MM.1S (cell line): ENCODE data around the gene TEKT3.

ENCODE experiments used
- DNase-seq: peaks from one replicate; pipeline ENCODE4 v3.0.0-alpha.2; 2015
- H2AFZ ChIP-seq: fragments of 300-600 bp; sonication (generic); 2 replicates; pipeline ENCODE4 v1.6.0; 2016; ENCODE audit warnings: antibody characterized with exemption, low read length
- H3F3A ChIP-seq: fragments of 300-600 bp; sonication (generic); 2 replicates; pipeline ENCODE4 v1.6.1; 2016; ENCODE audit warnings: mild to moderate bottlenecking, antibody characterized with exemption, low read length, moderate library complexity, mixed read lengths; ENCODE audit not compliant: insufficient read depth
- H3K27ac ChIP-seq: fragments of 300-600 bp; sonication (generic); 2 replicates; pipeline ENCODE4 v1.5.1; 2016; ENCODE audit warnings: mild to moderate bottlenecking, low read length
- H3K27me3 ChIP-seq: fragments of 300-600 bp; sonication (generic); replicated peaks from 2 replicates; pipeline ENCODE4 v1.6.0; 2016; ENCODE audit warnings: low read length; ENCODE audit not compliant: insufficient read depth
- H3K36me3 ChIP-seq: fragments of 300-600 bp; sonication (generic); replicated peaks from 2 replicates; pipeline ENCODE4 v1.6.1; 2016; ENCODE audit warnings: mild to moderate bottlenecking, low read length, mixed read lengths; ENCODE audit not compliant: insufficient read depth
- H3K4me1 ChIP-seq: fragments of 300-600 bp; sonication (generic); 2 replicates; pipeline ENCODE4 v1.6.1; 2016; ENCODE audit warnings: low read length, mixed read lengths
- H3K4me2 ChIP-seq: fragments of 300-600 bp; sonication (generic); 2 replicates; pipeline ENCODE4 v1.6.0; 2016; ENCODE audit warnings: low read depth, low read length
- H3K4me3 ChIP-seq: fragments of 300-600 bp; sonication (generic); 2 replicates; pipeline ENCODE4 v1.5.1; 2016; ENCODE audit warnings: low read length, mixed read lengths
- H3K79me2 ChIP-seq: fragments of 300-600 bp; sonication (generic); 2 replicates; pipeline ENCODE4 v1.6.1; 2016; ENCODE audit warnings: mixed run types, low read length, mixed read lengths
- H3K9ac ChIP-seq: fragments of 300-600 bp; sonication (generic); 2 replicates; pipeline ENCODE4 v1.6.1; 2016; ENCODE audit warnings: low read length, mixed read lengths
- H3K9me2 ChIP-seq: fragments of 300-600 bp; sonication (generic); replicated peaks from 2 replicates; pipeline ENCODE4 v1.6.1; 2016; ENCODE audit warnings: mild to moderate bottlenecking, low read length, mixed read lengths; ENCODE audit not compliant: insufficient read depth
- H3K9me3 ChIP-seq: fragments of 300-600 bp; sonication (generic); replicated peaks from 2 replicates; pipeline ENCODE4 v1.6.1; 2016; ENCODE audit warnings: mild to moderate bottlenecking, low read length, mixed read lengths; ENCODE audit not compliant: insufficient read depth
- H4K20me1 ChIP-seq: fragments of 300-600 bp; sonication (generic); 2 replicates; pipeline ENCODE4 v1.6.1; 2016; ENCODE audit warnings: mild to moderate bottlenecking, low read length, moderate library complexity, mixed read lengths; ENCODE audit not compliant: insufficient read depth
- CTCF ChIP-seq: fragments of 300-600 bp; sonication (generic); IDR thresholded peaks from 2 replicates; pipeline ENCODE4 v1.5.1; 2016; ENCODE audit warnings: antibody characterized with exemption, low read length, mixed read lengths
- EZH2 ChIP-seq: fragments of 300-600 bp; sonication (generic); optimal IDR thresholded peaks from 2 replicates; pipeline ENCODE3; 2017; ENCODE audit warnings: low read depth, mild to moderate bottlenecking, antibody characterized with exemption, low read length, mixed read lengths
- EZH2phosphoT487 ChIP-seq: fragments of 300-600 bp; sonication (generic); IDR thresholded peaks from 2 replicates; pipeline ENCODE4 v1.6.1; 2018; ENCODE audit warnings: antibody characterized with exemption, low read length

The TEKT3 gene

GRCh38 chr17:15262291-15263205, 78.8 kb downstream of the TEKT3 start:
- no peaks in the 10 kb centered on the region for H4K20me1 ChIP-seq
- no peaks in the 10 kb centered on the region for H3K36me3 ChIP-seq
- H3F3A ChIP-seq, result no peaks in the 10 kb centered on the region
- no peaks in the 10 kb centered on the region for H3K9me2 ChIP-seq
- H3K27me3 ChIP-seq, result no peaks in the 10 kb centered on the region
- H3K27ac ChIP-seq, result no peak overlapping the region
- TF ChIP-seq EZH2phosphoT487, result no peak
- TF ChIP-seq CTCF, result no peak
- TF ChIP-seq EZH2, result no peak
- no peak for DNase-seq
- H3K9ac ChIP-seq, result no peak overlapping the region
- no peaks in the 10 kb centered on the region for H3K79me2 ChIP-seq
- no peak overlapping the region for H2AFZ ChIP-seq
- H3K4me2 ChIP-seq, result no peak overlapping the region
- H3K4me3 ChIP-seq, result no peak overlapping the region
- no peaks in the 10 kb centered on the region for H3K4me1 ChIP-seq
- H3K9me3 ChIP-seq, result no peaks in the 10 kb centered on the region

GRCh38 chr17:15261802-15262290, 79.6 kb downstream of the TEKT3 start:
- no peaks in the 10 kb centered on the region for H3K9me2 ChIP-seq
- DNase-seq, result no peak
- H3K36me3 ChIP-seq, result no peaks in the 10 kb centered on the region
- no peaks in the 10 kb centered on the region for H3K79me2 ChIP-seq
- no peak overlapping the region for H3K27ac ChIP-seq
- H3K27me3 ChIP-seq, result no peaks in the 10 kb centered on the region
- H4K20me1 ChIP-seq, result no peaks in the 10 kb centered on the region
- no peak overlapping the region for H3K9ac ChIP-seq
- no peak overlapping the region for H3K4me3 ChIP-seq
- TF ChIP-seq EZH2phosphoT487 (no peak), EZH2 (no peak), CTCF (no peak)
- H2AFZ ChIP-seq, result no peak overlapping the region
- no peak overlapping the region for H3K4me2 ChIP-seq
- no peaks in the 10 kb centered on the region for H3K4me1 ChIP-seq
- H3K9me3 ChIP-seq, result no peaks in the 10 kb centered on the region
- H3F3A ChIP-seq, result no peaks in the 10 kb centered on the region

GRCh38 chr17:15261258-15261801, 80.1 kb downstream of the TEKT3 start:
- H3K4me2 ChIP-seq, result no peak overlapping the region

More at GRCh38 chr17:15261258-15261801, 80.1 kb downstream of the TEKT3 start:
- H3K27ac ChIP-seq, result no peak overlapping the region
- H2AFZ ChIP-seq, result no peak overlapping the region
- H3K79me2 ChIP-seq, result no peaks in the 10 kb centered on the region
- H3K9me2 ChIP-seq, result no peaks in the 10 kb centered on the region
- TF ChIP-seq EZH2phosphoT487, result no peak
- no peak for TF ChIP-seq CTCF
- TF ChIP-seq EZH2, result no peak
- H3K4me1 ChIP-seq, result no peaks in the 10 kb centered on the region
- H3K4me3 ChIP-seq, result no peak overlapping the region
- no peak for DNase-seq
- no peaks in the 10 kb centered on the region for H3K36me3 ChIP-seq
- H3K9ac ChIP-seq, result no peak overlapping the region
- no peaks in the 10 kb centered on the region for H3F3A ChIP-seq
- no peaks in the 10 kb centered on the region for H3K9me3 ChIP-seq
- H3K27me3 ChIP-seq, result no peaks in the 10 kb centered on the region
- no peaks in the 10 kb centered on the region for H4K20me1 ChIP-seq
